Mesendoderm (in vitro differentiated cells): ENCODE results near the gene LRRIQ4.

ENCODE experiments used
- DNase-seq: peaks from one replicate; pipeline ENCODE4 v3.0.0; 2013
- H2AK5ac ChIP-seq: 2 replicates; pipeline ENCODE4 v1.6.1; 2013; ENCODE audit warnings: low read length, inconsistent platforms
- H2BK120ac ChIP-seq: 2 replicates; pipeline ENCODE4 v1.6.1; 2013; ENCODE audit warnings: low read depth, mild to moderate bottlenecking, low read length, moderate library complexity, mixed read lengths
- H2BK15ac ChIP-seq: replicated peaks from 2 replicates; pipeline ENCODE4 v1.6.1; 2013; ENCODE audit warnings: low read depth, mild to moderate bottlenecking, moderate library complexity
- H2BK5ac ChIP-seq: 2 replicates; pipeline ENCODE4 v1.6.1; 2013; ENCODE audit warnings: low read length, inconsistent platforms
- H3K18ac ChIP-seq: 2 replicates; pipeline ENCODE4 v1.6.1; 2013; ENCODE audit warnings: mild to moderate bottlenecking, low read length, mixed read lengths
- H3K23ac ChIP-seq: one replicate; pipeline ENCODE4 v1.6.1; 2013; ENCODE audit warnings: low read length
- H3K27ac ChIP-seq: 2 replicates; pipeline ENCODE4 v1.5.1; 2013; ENCODE audit warnings: low read depth, mild to moderate bottlenecking, inconsistent platforms, low read length, moderate library complexity
- H3K27me3 ChIP-seq: 2 replicates; pipeline ENCODE4 v1.6.1; 2013; ENCODE audit warnings: low read length, control low read depth, mild to moderate bottlenecking, inconsistent platforms; ENCODE audit not compliant: insufficient read depth, poor library complexity
- H3K36me3 ChIP-seq: 2 replicates; pipeline ENCODE4 v1.6.1; 2013; ENCODE audit warnings: low read length, inconsistent platforms; ENCODE audit not compliant: control insufficient read depth, insufficient read depth
- H3K4ac ChIP-seq: one replicate; pipeline ENCODE4 v1.6.1; 2013; ENCODE audit warnings: low read depth, mild to moderate bottlenecking, low read length, moderate library complexity
- H3K4me1 ChIP-seq: 2 replicates; pipeline ENCODE4 v1.6.1; 2013; ENCODE audit warnings: low read depth, low read length, inconsistent platforms; ENCODE audit not compliant: control insufficient read depth
- H3K4me2 ChIP-seq: 2 replicates; pipeline ENCODE4 v1.6.1; 2013; ENCODE audit warnings: low read length
- H3K4me3 ChIP-seq: 2 replicates; pipeline ENCODE4 v1.5.1; 2013; ENCODE audit warnings: mild to moderate bottlenecking, low read length
- H3K56ac ChIP-seq: one replicate; pipeline ENCODE4 v1.6.1; 2013; ENCODE audit warnings: low read length
- H3K79me1 ChIP-seq: 2 replicates; pipeline ENCODE4 v1.6.1; 2013; ENCODE audit warnings: low read length, inconsistent platforms
- H3K79me2 ChIP-seq: 2 replicates; pipeline ENCODE4 v1.6.1; 2013; ENCODE audit warnings: mild to moderate bottlenecking, low read length; ENCODE audit not compliant: control insufficient read depth, insufficient read depth
- H3K9ac ChIP-seq: 2 replicates; pipeline ENCODE4 v1.6.1; 2013; ENCODE audit warnings: low read length, inconsistent platforms
- H4K5ac ChIP-seq: one replicate; pipeline ENCODE4 v1.6.1; 2013; ENCODE audit warnings: low read length
- H4K8ac ChIP-seq: one replicate; pipeline ENCODE4 v1.6.1; 2013; ENCODE audit warnings: low read depth, mild to moderate bottlenecking, control low read depth, low read length, moderate library complexity
- WGBS: extraction: QIAGEN DNeasy Blood & Tissue Kit; methylation state at CpG from one replicate; pipeline ENCODE4 v1.1.7; 2013; ENCODE audit warnings: low lambda C conversion rate, missing lambda C conversion rate; ENCODE audit not compliant: insufficient coverage; ENCODE audit errors: extremely low coverage; 5-methylcytosine and 5-hydroxymethylcytosine counted together

LRRIQ4 gene

DNA sequence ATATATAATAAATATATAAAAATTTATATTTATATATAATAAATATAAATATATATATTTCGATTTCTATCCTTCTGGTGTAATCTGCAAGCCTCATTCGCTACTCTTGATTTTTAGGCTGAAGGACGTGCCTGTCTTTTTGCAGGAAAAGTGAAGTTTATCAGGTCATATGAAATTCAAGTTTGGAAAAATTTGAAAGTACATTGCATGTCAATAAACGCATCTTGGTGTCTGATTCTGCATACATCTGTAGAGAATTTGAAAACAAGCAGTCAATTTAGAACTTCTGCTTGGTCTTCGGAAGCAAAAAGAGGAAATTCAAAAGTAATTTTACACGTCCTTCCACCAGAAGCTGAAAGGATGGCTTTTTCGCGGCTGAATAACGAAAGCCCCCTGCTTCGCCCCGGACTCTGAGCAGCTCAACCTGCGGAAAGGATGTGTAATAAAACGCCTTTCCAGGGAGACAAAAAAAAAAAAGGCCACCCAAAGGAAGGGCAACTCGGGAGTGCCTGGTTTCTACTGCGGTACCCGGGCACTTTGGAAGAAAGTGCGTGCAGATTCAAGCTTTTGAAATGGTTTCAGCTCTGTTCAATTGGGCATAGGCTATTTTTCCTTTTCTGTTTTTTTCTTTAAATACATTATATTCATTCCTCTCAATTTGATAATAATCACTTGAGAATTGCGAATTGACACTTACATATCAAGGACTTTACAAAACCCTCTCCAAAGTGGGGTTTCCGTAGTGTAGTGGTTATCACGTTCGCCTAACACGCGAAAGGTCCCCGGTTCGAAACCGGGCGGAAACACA, 41.0 kb upstream of the LRRIQ4 start:
- H3K9ac ChIP-seq: peak overlapping the region; percentile 64
- H3K23ac ChIP-seq: no peak overlapping the region
- peak overlapping the region; percentile 56 for H3K18ac ChIP-seq
- H3K79me2 ChIP-seq: peaks cover 13% of the 10 kb centered on the region
- H2AK5ac ChIP-seq: no peak overlapping the region
- H3K4me3 ChIP-seq: peak overlapping the region; percentile 34
- peaks cover 4% of the 10 kb centered on the region for H3K79me1 ChIP-seq
- WGBS: no CpG with 5 or more reads among the region's 27 CpGs
- H4K5ac ChIP-seq: no peak overlapping the region
- H3K27ac ChIP-seq: no peak overlapping the region
- peak; percentile 90 for DNase-seq
- no peak overlapping the region for H2BK5ac ChIP-seq
- H2BK15ac ChIP-seq: no peak overlapping the region
- no peak overlapping the region for H3K4ac ChIP-seq
- peak overlapping the region; percentile 61 for H3K4me2 ChIP-seq
- H4K8ac ChIP-seq: no peak overlapping the region
- no peaks in the 10 kb centered on the region for H3K27me3 ChIP-seq
- no peak overlapping the region for H2BK120ac ChIP-seq
- H3K56ac ChIP-seq: peak overlapping the region; percentile 72
- peaks cover 1% of the 10 kb centered on the region for H3K4me1 ChIP-seq
- H3K36me3 ChIP-seq: no peaks in the 10 kb centered on the region

DNA sequence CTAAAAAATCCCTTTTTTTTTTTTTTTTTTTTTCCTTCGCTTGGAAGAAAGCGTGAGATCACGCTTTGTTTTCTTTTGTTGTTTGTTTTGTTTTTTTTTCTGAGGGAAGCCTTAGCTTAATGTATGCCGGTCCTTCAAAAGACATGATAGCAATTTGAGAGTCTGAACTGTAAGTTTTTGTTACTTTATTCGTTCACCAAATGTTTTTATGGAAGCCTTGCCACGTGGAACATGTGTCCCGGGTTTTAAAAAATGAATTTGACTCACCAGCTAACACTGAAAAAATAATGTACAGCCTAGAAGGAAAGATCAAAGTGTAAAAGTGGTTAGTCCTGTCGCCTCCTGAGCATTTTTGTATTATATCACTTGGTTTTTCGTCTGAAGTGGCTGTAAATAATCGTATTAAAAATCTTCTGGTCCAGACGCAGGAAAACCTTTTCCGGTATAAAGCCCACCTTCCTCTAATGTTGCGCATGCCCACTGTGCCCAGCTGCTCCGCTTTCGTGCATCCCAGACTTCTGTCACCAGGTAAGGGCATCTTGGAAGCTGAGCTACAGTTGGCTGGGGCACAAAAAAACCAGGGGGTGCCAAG, 40.3 kb upstream of the LRRIQ4 start:
- Histone ChIP-seq H3K79me2 (peaks cover 13% of the 10 kb centered on the region), H3K27ac (peak overlapping the region; percentile 78), H3K4ac (peak overlapping the region; percentile 99), H2BK15ac (no peak overlapping the region), H4K8ac (no peak overlapping the region), H2BK120ac (no peak overlapping the region), H3K56ac (peak overlapping the region; percentile 94), H2BK5ac (peak overlapping the region; percentile 24), H3K79me1 (peaks cover 4% of the 10 kb centered on the region), H3K27me3 (no peaks in the 10 kb centered on the region), H3K23ac (no peak overlapping the region), H2AK5ac (no peak overlapping the region), H3K36me3 (no peaks in the 10 kb centered on the region), H4K5ac (no peak overlapping the region), H3K4me1 (peaks cover 1% of the 10 kb centered on the region), H3K18ac (peak overlapping the region; percentile 60), H3K9ac (peak overlapping the region; percentile 85), H3K4me3 (peak overlapping the region; percentile 82), H3K4me2 (peak overlapping the region; percentile 63)
- peak; percentile 91 for DNase-seq
- WGBS: no CpG with 5 or more reads among the region's 15 CpGs

DNA sequence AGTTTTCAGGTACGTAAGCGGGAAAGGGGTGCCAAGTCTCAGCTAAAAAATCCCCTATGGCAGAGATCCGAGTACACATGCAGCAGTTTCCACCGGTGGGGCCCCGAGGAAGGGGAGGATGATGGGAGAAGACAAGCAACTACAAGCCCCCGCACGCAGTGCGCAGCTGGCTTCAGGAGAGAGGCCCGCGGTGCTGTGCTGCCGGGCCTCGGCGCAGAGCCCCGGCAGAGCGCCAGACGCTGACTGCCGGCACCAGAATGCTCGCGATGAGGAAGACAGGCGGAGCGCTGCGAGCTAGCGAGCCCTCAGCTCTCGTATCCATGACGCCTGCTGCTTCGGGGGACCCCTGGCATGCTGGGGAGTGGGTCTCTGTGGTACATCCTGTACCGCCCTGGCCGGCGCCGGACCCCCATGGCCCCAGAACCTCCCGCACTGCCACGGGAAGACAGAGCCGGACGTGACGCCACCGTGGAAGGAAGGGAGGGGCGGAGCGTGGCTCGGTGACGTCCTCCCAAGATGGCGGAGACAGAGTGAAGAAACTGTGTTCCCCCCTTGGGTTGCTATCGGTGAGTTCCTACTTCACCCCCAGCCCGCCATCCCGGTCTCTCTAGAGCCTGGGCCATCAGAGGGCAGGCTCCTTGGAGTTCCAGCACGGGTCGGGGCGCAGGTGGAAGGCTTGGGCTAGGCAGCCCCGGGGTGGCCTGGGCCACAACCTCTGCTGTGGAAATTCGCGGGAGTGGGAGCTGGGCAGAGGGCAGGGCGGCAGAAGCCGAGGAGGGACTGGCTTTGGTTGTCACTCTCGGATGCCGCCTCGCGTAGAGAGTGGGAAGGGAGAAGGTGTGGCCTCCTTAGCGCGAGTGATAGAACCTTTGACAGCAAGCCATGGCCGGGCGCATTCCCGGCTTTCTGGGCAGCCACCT, 39.5 kb upstream of the LRRIQ4 start, which contains the start of gene MYNN:
TSS of gene MYNN (plus strand) at position 500 of the 920 bp plus-strand sequence. CDS start 900 bp downstream, outside the sequence.
- H2BK120ac ChIP-seq: no peak within 1 kb of the TSS
- peak within 1 kb of the TSS; percentile 24 for H2BK5ac ChIP-seq
- H2AK5ac ChIP-seq: peak within 1 kb of the TSS; percentile 80
- peaks cover 1% of the 10 kb centered on the region for H3K4me1 ChIP-seq
- peaks cover 4% of the 10 kb centered on the region for H3K79me1 ChIP-seq
- H3K56ac ChIP-seq: peak within 1 kb of the TSS; percentile 99
- peak within 1 kb of the TSS; percentile 96 for H3K4me3 ChIP-seq
- H3K4me2 ChIP-seq: peak within 1 kb of the TSS; percentile 99
- peak; percentile 96 for DNase-seq
- peak within 1 kb of the TSS; percentile 99 for H3K4ac ChIP-seq
- peak within 1 kb of the TSS; percentile 78 for H3K27ac ChIP-seq
- H3K18ac ChIP-seq: peak within 1 kb of the TSS; percentile 60
- no CpG with 5 or more reads among the region's 61 CpGs for WGBS
- H3K27me3 ChIP-seq: no peaks in the 10 kb centered on the region
- peak within 1 kb of the TSS; percentile 87 for H3K23ac ChIP-seq
- H3K36me3 ChIP-seq: no peaks in the 10 kb centered on the region
- H4K5ac ChIP-seq: no peak within 1 kb of the TSS
- peaks cover 13% of the 10 kb centered on the region for H3K79me2 ChIP-seq
- H4K8ac ChIP-seq: no peak within 1 kb of the TSS
- peak within 1 kb of the TSS; percentile 85 for H3K9ac ChIP-seq
- H2BK15ac ChIP-seq: no peak within 1 kb of the TSS

DNA sequence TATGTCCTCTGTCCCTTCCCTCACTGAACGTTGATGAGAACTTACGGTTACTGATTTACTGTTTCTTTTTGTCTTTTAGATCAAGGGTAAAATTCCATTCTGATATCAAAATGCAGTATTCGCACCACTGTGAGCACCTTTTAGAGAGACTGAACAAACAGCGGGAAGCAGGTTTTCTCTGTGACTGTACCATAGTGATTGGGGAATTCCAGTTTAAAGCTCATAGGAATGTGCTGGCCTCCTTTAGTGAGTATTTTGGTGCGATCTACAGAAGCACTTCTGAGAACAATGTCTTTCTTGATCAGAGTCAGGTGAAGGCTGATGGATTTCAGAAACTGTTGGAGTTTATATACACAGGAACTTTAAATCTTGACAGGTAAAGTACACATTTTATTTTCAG, 38.5 kb upstream of the LRRIQ4 start:
- H3K56ac ChIP-seq: peak overlapping the region; percentile 99
- no peak for DNase-seq
- no peak overlapping the region for H4K8ac ChIP-seq
- H3K4me1 ChIP-seq: peaks cover 1% of the 10 kb centered on the region
- H3K27ac ChIP-seq: no peak overlapping the region
- peaks cover 3% of the 10 kb centered on the region for H3K36me3 ChIP-seq
- H2AK5ac ChIP-seq: no peak overlapping the region
- H4K5ac ChIP-seq: no peak overlapping the region
- no peak overlapping the region for H3K4ac ChIP-seq
- H2BK15ac ChIP-seq: no peak overlapping the region
- peak overlapping the region; percentile 99 for H3K4me2 ChIP-seq
- no peak overlapping the region for H3K23ac ChIP-seq
- WGBS: no CpG with 5 or more reads among the region's 5 CpGs
- no peaks in the 10 kb centered on the region for H3K27me3 ChIP-seq
- H3K4me3 ChIP-seq: no peak overlapping the region
- H3K18ac ChIP-seq: no peak overlapping the region
- peak overlapping the region; percentile 85 for H3K9ac ChIP-seq
- no peak overlapping the region for H2BK5ac ChIP-seq
- no peak overlapping the region for H2BK120ac ChIP-seq
- H3K79me2 ChIP-seq: peaks cover 13% of the 10 kb centered on the region
- H3K79me1 ChIP-seq: peaks cover 5% of the 10 kb centered on the region

DNA sequence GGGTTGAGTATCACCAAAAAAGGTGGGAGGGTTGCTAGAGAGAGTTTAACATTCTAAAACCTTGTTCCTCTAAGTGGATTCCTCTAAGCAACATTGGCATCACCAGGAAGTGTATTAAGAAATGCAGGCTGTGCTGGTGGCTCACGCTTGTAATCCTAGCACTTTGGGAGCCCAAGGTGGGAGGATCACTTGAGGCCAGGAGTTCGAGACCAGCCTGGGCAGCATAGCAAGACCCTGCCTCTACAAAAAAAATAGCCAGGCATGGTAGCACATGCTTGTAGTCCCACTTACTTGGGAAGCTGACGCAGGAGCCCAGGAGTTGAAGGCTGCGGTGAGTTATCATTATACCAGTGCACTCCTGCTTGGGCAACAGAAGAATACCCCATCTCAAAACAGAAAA, 34.8 kb upstream of the LRRIQ4 start:
- peaks cover 10% of the 10 kb centered on the region for H3K36me3 ChIP-seq
- no peak overlapping the region for H3K23ac ChIP-seq
- no peak overlapping the region for H3K4me2 ChIP-seq
- H2BK5ac ChIP-seq: no peak overlapping the region
- no peak overlapping the region for H3K4me3 ChIP-seq
- no peak overlapping the region for H2BK15ac ChIP-seq
- peaks cover 1% of the 10 kb centered on the region for H3K4me1 ChIP-seq
- no peak overlapping the region for H4K8ac ChIP-seq
- H3K27ac ChIP-seq: no peak overlapping the region
- no peak overlapping the region for H3K56ac ChIP-seq
- H3K79me2 ChIP-seq: peaks cover 13% of the 10 kb centered on the region
- no peak overlapping the region for H3K18ac ChIP-seq
- WGBS: no CpG with 5 or more reads among the region's 4 CpGs
- H3K9ac ChIP-seq: no peak overlapping the region
- no peak for DNase-seq
- H3K27me3 ChIP-seq: no peaks in the 10 kb centered on the region
- H3K79me1 ChIP-seq: peaks cover 5% of the 10 kb centered on the region
- no peak overlapping the region for H2AK5ac ChIP-seq
- no peak overlapping the region for H3K4ac ChIP-seq
- H4K5ac ChIP-seq: no peak overlapping the region
- no peak overlapping the region for H2BK120ac ChIP-seq
